ENCODE measurements around the gene NUDT6. TPM values are rescaled to one million over a fixed set of nuclear protein-coding genes. Genes with fewer than 3 reads are reported as not detected.

The NUDT6 gene
- total and polyA plus RNA-seq, 2 donors from 2014 or later: 10.1 to 32.4 TPM

DNA sequence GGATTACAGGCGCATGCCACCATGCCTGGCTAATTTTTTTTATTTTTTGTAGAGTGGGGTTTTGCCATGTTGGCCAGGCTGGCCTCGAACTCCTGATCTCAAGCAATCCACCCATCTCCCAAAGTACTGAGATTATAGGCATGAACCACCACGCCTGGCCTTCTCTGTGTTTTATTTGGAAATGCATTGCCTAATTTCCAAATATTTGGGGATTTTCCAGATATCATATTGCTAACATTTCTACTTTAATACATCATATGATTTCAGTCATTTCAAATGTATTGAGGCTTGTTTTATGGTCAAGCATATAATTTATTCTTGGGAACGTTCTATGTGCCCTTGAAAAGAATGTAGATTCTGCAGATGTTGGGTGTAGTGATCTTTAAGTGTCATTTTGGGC is 57.0 kb downstream of the NUDT6 start:
- Histone ChIP-seq H3K27me3 (ENCODE audit: control insufficient read depth, insufficient read depth, low read length) (no peaks in the 10 kb centered on the region), H3K4me3 (ENCODE audit: low read length in 3 of 3) (no peak overlapping the region), H3K4me1 (ENCODE audit: control insufficient read depth in 2 of 3, insufficient read depth in 2 of 3, low read depth in 1 of 3, low read length in 3 of 3) (no peaks in the 10 kb centered on the region), H3K36me3 (ENCODE audit: control insufficient read depth in 2 of 3, insufficient read depth in 3 of 3, low read length in 3 of 3) (no peaks in the 10 kb centered on the region), H3K9me3 (ENCODE audit: control insufficient read depth in 2 of 3, insufficient read depth in 1 of 3, low read length in 3 of 3) (no peaks in the 10 kb centered on the region), H3K9ac (ENCODE audit: low read length in 3 of 3) (no peak overlapping the region), H3K27ac (ENCODE audit: low read depth in 2 of 2, low read length in 2 of 2) (no peak overlapping the region)
- TF ChIP-seq, protein P1, sequence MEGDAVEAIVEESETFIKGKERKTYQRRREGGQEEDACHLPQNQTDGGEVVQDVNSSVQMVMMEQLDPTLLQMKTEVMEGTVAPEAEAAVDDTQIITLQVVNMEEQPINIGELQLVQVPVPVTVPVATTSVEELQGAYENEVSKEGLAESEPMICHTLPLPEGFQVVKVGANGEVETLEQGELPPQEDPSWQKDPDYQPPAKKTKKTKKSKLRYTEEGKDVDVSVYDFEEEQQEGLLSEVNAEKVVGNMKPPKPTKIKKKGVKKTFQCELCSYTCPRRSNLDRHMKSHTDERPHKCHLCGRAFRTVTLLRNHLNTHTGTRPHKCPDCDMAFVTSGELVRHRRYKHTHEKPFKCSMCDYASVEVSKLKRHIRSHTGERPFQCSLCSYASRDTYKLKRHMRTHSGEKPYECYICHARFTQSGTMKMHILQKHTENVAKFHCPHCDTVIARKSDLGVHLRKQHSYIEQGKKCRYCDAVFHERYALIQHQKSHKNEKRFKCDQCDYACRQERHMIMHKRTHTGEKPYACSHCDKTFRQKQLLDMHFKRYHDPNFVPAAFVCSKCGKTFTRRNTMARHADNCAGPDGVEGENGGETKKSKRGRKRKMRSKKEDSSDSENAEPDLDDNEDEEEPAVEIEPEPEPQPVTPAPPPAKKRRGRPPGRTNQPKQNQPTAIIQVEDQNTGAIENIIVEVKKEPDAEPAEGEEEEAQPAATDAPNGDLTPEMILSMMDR (IDR thresholded peaks at IDR 0.05; ENCODE audit: borderline replicate concordance, extremely low read depth, insufficient read depth): no peak
- DNase-seq: no peak
- intact Hi-C loops (cut with DNase I): no loop called here
- no peak for FAIRE-seq

DNA sequence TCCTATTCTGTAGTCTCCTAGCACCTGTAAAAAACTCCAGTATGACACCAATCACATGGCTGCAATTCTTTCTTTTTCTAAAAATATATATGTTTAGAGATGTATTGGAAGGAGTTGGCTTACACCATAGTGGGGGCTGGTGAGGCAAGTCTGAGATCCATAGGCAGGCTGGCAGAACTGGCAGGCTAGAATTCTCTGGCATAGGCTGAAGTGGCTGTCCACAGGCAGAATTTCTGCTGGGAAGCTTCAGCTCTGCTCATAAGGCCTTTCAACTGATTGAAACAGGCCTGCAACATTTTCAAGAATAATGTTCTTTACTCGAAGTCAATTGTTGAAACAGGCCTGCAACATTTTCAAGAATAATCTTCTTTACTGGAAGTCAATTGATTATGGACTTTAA is 58.8 kb downstream of the NUDT6 start:
- intact Hi-C loops (cut with DNase I): no loop called here
- no peak overlapping the region for H3K9ac ChIP-seq (ENCODE audit: low read length in 3 of 3)
- TF ChIP-seq, protein P1 (IDR thresholded peaks at IDR 0.05; ENCODE audit: borderline replicate concordance, extremely low read depth, insufficient read depth): no peak
- H3K27ac ChIP-seq (ENCODE audit: low read depth in 2 of 2, low read length in 2 of 2): no peak overlapping the region
- H3K36me3 ChIP-seq (ENCODE audit: control insufficient read depth in 2 of 3, insufficient read depth in 3 of 3, low read length in 3 of 3): no peaks in the 10 kb centered on the region
- DNase-seq (no peak), FAIRE-seq (no peak)
- no peaks in the 10 kb centered on the region for H3K27me3 ChIP-seq (ENCODE audit: control insufficient read depth, insufficient read depth, low read length)
- H3K4me1 ChIP-seq (ENCODE audit: control insufficient read depth in 2 of 3, insufficient read depth in 2 of 3, low read depth in 1 of 3, low read length in 3 of 3): no peaks in the 10 kb centered on the region
- H3K9me3 ChIP-seq (ENCODE audit: control insufficient read depth in 2 of 3, insufficient read depth in 1 of 3, low read length in 3 of 3): no peaks in the 10 kb centered on the region
- no peak overlapping the region for H3K4me3 ChIP-seq (ENCODE audit: low read length in 3 of 3)

DNA sequence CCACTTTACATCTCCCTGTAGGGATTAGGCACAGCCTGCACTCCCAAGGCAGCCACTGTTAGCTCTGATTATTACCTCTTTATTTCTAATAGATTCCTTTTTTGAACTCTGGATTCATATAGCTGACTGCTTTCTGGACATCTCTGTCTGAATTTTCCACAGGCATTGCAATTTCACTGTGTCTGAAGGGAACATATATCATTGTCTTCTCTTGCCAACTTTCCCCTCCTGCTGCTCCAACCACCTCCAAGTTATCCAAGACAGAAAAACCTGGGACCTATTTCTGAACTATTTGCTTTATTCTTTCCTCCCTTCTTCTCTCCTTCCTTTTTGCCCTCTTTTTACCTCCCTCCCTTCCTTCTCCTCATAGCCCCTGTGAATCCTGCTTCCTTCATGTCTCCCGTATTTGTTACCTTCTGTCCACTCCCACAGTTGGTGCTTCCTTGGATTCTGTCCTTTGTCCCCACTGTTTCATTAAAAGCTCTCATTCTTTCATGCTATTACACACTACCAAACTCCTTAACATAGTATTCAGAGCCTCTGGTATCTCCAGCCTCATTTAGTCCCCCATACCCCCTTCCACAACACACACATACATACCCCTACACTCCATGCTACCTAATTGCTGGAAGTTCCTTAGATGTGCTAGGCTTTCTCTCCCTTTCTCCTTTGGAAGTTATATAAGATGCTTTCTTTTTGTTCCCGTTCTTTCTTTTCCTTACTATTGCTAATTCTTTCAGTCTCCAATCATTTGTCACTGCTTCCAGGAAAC is 61.0 kb downstream of the NUDT6 start:
- no peaks in the 10 kb centered on the region for H3K36me3 ChIP-seq (ENCODE audit: control insufficient read depth in 2 of 3, insufficient read depth in 3 of 3, low read length in 3 of 3)
- intact Hi-C loops (cut with DNase I): no loop called here
- no peaks in the 10 kb centered on the region for H3K4me1 ChIP-seq (ENCODE audit: control insufficient read depth in 2 of 3, insufficient read depth in 2 of 3, low read depth in 1 of 3, low read length in 3 of 3)
- H3K27me3 ChIP-seq (ENCODE audit: control insufficient read depth, insufficient read depth, low read length): no peaks in the 10 kb centered on the region
- H3K9me3 ChIP-seq (ENCODE audit: control insufficient read depth in 2 of 3, insufficient read depth in 1 of 3, low read length in 3 of 3): no peaks in the 10 kb centered on the region
- TF ChIP-seq, protein P1 (IDR thresholded peaks at IDR 0.05; ENCODE audit: borderline replicate concordance, extremely low read depth, insufficient read depth): no peak
- H3K4me3 ChIP-seq (ENCODE audit: low read length in 3 of 3): no peak overlapping the region
- no peak overlapping the region for H3K9ac ChIP-seq (ENCODE audit: low read length in 3 of 3)
- DNase-seq: no peak
- FAIRE-seq: no peak
- no peak overlapping the region for H3K27ac ChIP-seq (ENCODE audit: low read depth in 2 of 2, low read length in 2 of 2)

Measured in kidney (tissue), 14 donors.